ENCODE results near the gene DMBX1. TPM values are rescaled to one million over a fixed set of nuclear protein-coding genes. Genes with fewer than 3 reads are reported as not detected.

DMBX1 gene
- total RNA-seq, 1 donor from 2014 or later, result not detected

GRCh38 chr1:46457178-46457577 is 32.5 kb upstream of the DMBX1 start:
- intact Hi-C loops (cut with micrococcal nuclease), result no loop called here
- DNase-seq, result no peak
- no peak for ATAC-seq

- no peak for DNase-seq
- intact Hi-C loops (cut with micrococcal nuclease), result no loop called here
- no peak for ATAC-seq
Measured at GRCh38 chr1:46458190-46458589, 31.4 kb upstream of the DMBX1 start.

- intact Hi-C loops (cut with micrococcal nuclease), result no loop called here
Measured at GRCh38 chr1:46458846-46459245, 30.8 kb upstream of the DMBX1 start.

GRCh38 chr1:46459315-46459714 is 30.3 kb upstream of the DMBX1 start:
- intact Hi-C loops (cut with micrococcal nuclease), result no loop called here
- no peak for DNase-seq
- ATAC-seq, result no peak

More at GRCh38 chr1:46458846-46459245, 30.8 kb upstream of the DMBX1 start:
- DNase-seq, result no peak
- no peak for ATAC-seq

GRCh38 chr1:46461017-46461808 is 28.4 kb upstream of the DMBX1 start:
- no peak for DNase-seq
- no peak for ATAC-seq
- intact Hi-C loops (cut with micrococcal nuclease), result no loop called here

- intact Hi-C loops (cut with micrococcal nuclease), result no loop called here
- no peak for ATAC-seq
- DNase-seq, result no peak
Measured at GRCh38 chr1:46461809-46462448, 27.7 kb upstream of the DMBX1 start.

- no peak for DNase-seq
Measured at GRCh38 chr1:46464013-46464548, 25.6 kb upstream of the DMBX1 start.

GRCh38 chr1:46464915-46465314 is 24.7 kb upstream of the DMBX1 start:
- intact Hi-C loops (cut with micrococcal nuclease), result no loop called here
- no peak for DNase-seq
- no peak for ATAC-seq

More at GRCh38 chr1:46464013-46464548, 25.6 kb upstream of the DMBX1 start:
- no peak for ATAC-seq
- intact Hi-C loops (cut with micrococcal nuclease), result no loop called here

- intact Hi-C loops (cut with micrococcal nuclease), result no loop called here
- ATAC-seq, result no peak
Measured at GRCh38 chr1:46465981-46466476, 23.6 kb upstream of the DMBX1 start.

GRCh38 chr1:46466477-46467182 is 23.0 kb upstream of the DMBX1 start:
- peak; percentile 86 for ATAC-seq
- peak; percentile 59 for DNase-seq
- intact Hi-C loops (cut with micrococcal nuclease), result no loop called here

More at GRCh38 chr1:46465981-46466476, 23.6 kb upstream of the DMBX1 start:
- no peak for DNase-seq

- intact Hi-C loops (cut with micrococcal nuclease), result no loop called here
- DNase-seq (no peak), ATAC-seq (peak; percentile 10)
Measured at GRCh38 chr1:46467183-46467504, 22.5 kb upstream of the DMBX1 start.

GRCh38 chr1:46469881-46470280 is 19.8 kb upstream of the DMBX1 start:
- intact Hi-C loops (cut with micrococcal nuclease), result no loop called here
- ATAC-seq (no peak), DNase-seq (no peak)

GRCh38 chr1:46471848-46472492 is 17.7 kb upstream of the DMBX1 start:
- intact Hi-C loops (cut with micrococcal nuclease), result no loop called here
- no peak for DNase-seq
- no peak for ATAC-seq

- DNase-seq (no peak), ATAC-seq (no peak)
- intact Hi-C loops (cut with micrococcal nuclease), result no loop called here
Measured at GRCh38 chr1:46472498-46473181, 17.0 kb upstream of the DMBX1 start.

- intact Hi-C loops (cut with micrococcal nuclease), result no loop called here
- ATAC-seq (no peak), DNase-seq (no peak)
Measured at GRCh38 chr1:46473991-46474390, 15.6 kb upstream of the DMBX1 start.

- intact Hi-C loops (cut with micrococcal nuclease), result no loop called here
- no peak for ATAC-seq
- DNase-seq, result no peak
Measured at GRCh38 chr1:46474570-46474969, 15.1 kb upstream of the DMBX1 start.

- intact Hi-C loops (cut with micrococcal nuclease), result no loop called here
- ATAC-seq, result no peak
- DNase-seq, result no peak
Measured at GRCh38 chr1:46476673-46477072, 13.0 kb upstream of the DMBX1 start.

GRCh38 chr1:46477153-46477929 is 12.3 kb upstream of the DMBX1 start:
- intact Hi-C loops (cut with micrococcal nuclease), result no loop called here
- peak; percentile 85 for ATAC-seq
- DNase-seq, result peak; percentile 76
